CD4-positive, alpha-beta T cell treated with Interleukin-17A for 4 hours (primary cell): ENCODE data around the gene CHMP4A.
"Not testable (repeated sequence)": the region's sequence is repeated elsewhere in the genome, so short reads cannot be mapped to it uniquely, and the experiment has no call there.

ENCODE experiments used
- DNase-seq: peaks from one replicate; pipeline ENCODE4 v3.0.0-alpha.2; 2020; ENCODE audit warnings: mixed read lengths

Gene CHMP4A

GRCh38 chr14:24222987-24223386 is 9.7 kb upstream of the CHMP4A start:
- not testable (repeated sequence) for DNase-seq

DNA sequence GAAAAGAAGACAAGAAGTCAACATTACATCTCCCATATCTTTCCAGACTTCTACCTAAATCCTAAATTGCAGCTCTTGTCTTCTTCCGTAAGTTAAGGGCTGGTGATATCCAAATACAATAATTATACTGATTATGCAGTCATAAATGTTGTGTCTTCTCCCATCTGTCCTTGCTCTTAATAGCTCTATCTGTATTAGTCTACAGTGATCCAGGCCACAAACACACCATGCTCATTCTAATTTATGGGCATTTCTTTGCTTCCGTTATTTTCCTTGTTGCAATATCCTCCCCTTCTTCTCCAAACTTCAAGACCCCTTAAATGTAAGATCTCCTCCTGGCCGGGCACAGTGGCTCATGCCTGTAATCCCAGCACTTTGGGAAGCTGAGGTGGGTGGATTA is 6.2 kb upstream of the CHMP4A start:
- DNase-seq = no peak

GRCh38 chr14:24219080-24219479 is 5.8 kb upstream of the CHMP4A start:
- DNase-seq = no peak

DNA sequence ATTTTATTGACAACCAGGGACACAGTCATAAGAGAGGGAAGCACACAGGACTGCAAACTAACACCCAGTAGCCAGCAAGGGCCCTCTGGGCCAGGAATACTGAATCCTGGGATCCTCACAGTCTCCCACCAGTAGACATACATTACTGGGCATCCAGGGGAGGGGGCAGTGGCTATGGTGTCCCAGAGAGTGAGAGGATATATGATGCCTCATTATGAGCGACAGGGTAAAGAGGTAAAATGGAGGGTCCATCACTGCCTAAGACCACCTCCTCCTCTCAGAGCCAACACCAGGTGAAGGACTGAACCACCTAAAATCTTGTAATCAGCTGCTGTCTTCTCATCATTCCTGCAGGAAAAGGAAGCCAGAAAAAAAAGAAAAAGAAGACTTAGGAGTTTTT is 3.6 kb upstream of the CHMP4A start:
- not testable (repeated sequence) for DNase-seq

DNA sequence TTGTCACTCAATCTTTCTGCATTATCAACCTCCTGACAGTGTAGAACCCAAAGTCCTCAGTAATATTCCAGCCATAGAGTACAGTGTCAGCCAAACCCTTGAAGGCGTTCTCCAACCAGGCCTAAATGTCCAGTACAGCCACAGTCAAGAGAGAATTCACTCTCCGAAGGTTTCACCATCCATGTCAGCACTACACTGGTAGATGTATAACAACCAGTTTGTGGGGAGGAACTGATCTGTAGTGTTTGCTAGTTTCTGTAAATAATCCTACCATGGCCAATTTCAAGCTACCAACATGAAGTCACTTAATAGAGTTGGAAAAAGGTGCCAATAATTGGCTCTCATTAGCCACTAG is 3.0 kb upstream of the CHMP4A start:
- no peak for DNase-seq

- DNase-seq = peak; percentile 89
Measured at GRCh38 chr14:24215495-24216344, 2.4 kb upstream of the CHMP4A start, which contains the start of gene MDP1. TSS of gene MDP1 (minus strand) at chr14:24216066. CDS start at chr14:24215955, 111 bp downstream.

DNA sequence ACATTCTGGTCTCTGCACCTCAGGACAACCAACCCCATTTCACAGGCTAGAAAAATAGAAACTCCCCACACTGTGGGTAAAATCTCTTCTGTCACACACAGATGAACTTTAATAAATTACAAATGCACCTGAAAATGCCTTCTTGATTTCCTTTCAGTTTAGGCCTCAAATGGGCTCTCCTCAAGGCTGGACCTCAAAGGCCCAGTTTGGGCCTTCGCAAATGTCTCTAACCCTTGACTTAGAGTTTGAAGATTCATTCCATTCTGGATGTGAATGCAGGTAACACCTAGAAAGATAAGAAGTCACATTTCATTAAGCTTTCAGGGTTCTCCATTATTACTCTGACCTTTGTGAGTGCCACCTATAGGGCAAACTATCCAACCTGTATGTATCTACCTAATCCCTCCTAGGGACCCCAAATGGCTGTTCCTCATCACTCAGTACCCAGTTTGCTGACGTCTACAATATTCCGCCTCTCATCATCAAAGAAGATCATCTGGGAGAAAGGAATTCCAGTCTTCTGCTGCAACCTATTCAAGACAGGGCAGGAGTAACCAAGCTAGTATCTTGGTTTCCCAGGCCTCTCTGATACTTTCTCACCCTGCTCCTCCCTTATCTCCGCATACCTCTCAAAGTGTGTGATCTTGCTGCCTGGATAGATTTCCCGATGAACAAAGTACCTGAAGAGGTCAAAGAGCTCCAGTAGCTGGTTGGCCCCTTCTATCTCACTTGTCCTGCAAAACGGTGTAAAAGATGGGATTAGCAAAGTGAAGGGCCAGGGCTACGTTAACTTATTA is 776 bp upstream of the CHMP4A start:
- DNase-seq = no peak

DNA sequence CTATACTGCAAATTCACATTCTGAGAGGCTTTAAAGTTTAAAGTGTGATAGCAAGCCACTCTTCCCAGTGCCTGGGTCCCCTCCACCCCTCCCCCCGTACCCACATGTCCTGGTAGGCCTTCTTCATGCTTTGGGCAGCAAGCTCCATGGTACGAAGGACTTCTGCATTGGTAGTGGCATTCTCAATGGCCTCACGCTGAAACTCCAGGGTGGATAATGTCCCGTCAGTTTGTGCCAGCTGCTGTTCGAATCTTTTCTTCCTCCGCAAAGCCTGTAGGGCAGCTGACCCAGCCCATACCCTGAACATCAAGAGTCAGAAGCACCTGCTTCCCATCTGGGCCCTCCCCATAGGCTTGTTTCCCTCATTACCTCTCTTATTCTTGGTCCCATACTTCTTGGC is 2.0 kb downstream of the CHMP4A start:
- no peak for DNase-seq

DNA sequence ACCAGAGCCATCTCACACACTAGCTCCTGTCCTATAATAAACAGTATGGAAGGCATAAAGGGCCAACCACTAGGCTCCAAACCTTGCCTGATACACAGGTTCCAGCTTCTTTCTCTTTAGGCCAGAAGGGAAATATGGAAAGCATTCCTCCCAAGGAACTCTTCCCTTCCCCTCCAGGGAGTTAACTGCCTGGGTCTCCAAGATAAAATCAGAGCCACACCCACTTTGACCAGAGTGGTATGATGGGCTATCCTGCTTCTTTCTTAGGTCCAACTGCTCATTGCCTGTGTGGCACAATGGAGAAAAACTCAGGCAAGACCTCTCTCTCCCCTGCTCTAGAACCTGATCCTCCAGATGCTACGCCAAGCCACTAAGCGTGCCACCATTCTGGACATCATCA is 5.7 kb downstream of the CHMP4A start:
- DNase-seq = no peak

DNA sequence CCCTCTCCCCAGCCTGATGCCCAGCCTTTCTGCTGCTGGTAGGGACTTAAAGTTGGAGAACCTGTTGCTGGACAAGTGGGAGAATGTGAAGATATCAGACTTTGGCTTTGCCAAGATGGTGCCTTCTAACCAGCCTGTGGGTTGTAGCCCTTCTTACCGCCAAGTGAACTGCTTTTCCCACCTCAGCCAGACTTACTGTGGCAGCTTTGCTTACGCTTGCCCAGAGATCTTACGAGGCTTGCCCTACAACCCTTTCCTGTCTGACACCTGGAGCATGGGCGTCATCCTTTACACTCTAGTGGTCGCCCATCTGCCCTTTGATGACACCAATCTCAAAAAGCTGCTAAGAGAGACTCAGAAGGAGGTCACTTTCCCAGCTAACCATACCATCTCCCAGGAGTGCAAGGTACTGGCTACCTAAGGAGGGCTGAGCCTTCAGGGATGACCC is 6.2 kb downstream of the CHMP4A start:
- no peak for DNase-seq

DNA sequence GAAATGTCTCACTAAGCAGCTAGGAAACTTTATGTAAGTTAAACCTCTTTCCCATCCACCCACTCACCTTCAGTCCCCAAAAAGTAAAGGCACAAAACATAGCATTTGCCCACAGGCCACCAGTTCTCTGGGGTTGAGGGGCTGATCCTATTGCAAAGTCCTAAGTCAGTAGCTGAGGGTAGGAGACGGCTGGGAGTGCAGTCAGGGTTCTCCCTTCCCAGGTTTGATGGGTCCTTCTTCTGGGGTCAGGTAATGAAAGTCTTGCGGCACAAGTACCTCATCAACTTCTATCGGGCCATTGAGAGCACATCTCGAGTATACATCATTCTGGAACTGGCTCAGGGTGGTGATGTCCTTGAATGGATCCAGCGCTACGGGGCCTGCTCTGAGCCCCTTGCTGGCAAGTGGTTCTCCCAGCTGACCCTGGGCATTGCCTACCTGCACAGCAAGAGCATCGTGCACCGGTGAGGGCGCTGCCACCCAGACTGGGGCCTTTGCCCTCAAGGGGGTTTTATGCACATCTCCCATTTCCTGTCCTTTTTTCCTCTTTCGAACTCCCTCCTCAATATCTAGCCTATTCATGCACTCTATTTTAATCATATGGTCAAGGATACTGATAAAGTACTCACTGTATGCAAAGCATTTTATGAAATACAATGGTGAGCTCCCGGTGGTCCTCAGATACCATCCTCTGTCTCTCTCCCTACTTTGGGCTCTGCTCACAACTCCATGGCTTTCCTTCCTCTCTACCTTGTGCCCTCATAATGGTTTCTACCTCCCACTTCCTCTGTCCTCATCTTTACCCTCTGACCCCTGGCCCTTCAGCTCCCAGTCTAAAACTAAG is 6.8 kb downstream of the CHMP4A start:
- no peak for DNase-seq

- DNase-seq = no peak
Measured at GRCh38 chr14:24204163-24205146, 8.8 kb downstream of the CHMP4A start.

GRCh38 chr14:24203249-24203886 is 9.9 kb downstream of the CHMP4A start:
- DNase-seq = not testable (repeated sequence)

DNA sequence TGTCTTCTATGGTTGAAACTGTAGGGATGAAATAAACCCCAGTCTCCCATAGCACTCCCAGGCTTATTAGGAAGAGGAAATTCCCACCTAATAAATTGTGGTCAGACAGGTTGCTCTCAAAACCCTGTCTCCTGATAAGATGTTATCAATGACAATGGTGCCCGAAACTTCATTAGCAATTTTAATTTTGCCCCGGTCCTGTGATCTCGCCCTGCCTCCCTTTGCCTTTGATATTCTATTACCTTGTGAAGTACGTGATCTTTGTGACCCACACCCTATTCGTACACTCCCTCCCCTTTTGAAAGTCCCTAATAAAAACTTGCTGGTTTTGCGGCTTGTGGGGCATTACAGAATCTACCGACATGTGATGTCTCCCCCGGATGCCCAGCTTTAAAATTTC is 10.8 kb downstream of the CHMP4A start:
- DNase-seq = not testable (repeated sequence)

GRCh38 chr14:24198814-24199524 is 14.3 kb downstream of the CHMP4A start:
- no peak for DNase-seq

- DNase-seq = no peak
Measured at GRCh38 chr14:24197056-24197450, 16.2 kb downstream of the CHMP4A start.

DNA sequence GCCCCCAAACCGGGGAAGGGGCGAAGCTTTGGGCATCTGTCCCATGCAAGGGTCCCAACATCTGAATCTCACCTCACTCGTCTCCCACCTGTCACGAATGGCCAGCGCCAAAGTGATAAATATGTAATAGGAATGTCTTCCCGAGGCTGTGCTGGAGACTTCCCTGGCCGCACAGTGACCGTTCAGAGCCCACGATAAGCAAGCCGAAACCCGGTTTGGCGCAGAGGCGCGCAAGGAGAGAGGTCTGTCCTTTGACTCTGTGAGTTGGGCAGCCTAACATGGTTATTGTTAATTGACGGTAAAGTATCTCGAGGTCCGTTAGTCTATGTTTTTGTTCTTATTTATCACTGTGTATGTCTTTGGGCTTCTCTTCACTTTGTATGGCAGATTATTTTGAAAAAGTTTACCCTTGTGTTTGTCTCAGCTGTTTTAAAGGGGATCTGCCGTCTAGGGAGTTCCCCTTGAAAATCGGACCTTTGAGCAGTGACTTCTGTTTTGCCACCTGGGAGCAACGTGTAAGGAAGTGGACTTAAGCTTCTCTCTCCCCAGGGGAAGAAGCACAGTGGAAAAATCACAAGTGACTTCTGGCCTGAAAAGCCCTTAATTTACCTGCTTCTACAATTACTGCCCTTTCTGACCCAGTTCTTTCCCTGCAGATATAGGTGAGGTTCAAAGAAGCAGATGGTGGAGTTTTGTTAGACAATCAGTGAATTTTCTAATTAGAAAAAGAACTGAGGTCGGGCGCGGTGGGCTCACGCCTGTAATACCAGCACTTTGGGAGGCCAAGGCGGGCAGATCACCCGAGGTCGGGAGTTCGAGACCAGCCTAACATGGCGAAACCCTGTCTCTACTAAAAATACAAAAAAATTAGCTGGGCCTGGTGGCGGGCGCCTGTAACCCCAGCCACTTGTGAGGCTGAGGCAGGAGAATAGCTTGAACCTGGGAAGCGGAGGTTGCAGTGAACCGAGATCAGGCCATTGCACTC is 16.9 kb downstream of the CHMP4A start:
- no peak for DNase-seq

DNA sequence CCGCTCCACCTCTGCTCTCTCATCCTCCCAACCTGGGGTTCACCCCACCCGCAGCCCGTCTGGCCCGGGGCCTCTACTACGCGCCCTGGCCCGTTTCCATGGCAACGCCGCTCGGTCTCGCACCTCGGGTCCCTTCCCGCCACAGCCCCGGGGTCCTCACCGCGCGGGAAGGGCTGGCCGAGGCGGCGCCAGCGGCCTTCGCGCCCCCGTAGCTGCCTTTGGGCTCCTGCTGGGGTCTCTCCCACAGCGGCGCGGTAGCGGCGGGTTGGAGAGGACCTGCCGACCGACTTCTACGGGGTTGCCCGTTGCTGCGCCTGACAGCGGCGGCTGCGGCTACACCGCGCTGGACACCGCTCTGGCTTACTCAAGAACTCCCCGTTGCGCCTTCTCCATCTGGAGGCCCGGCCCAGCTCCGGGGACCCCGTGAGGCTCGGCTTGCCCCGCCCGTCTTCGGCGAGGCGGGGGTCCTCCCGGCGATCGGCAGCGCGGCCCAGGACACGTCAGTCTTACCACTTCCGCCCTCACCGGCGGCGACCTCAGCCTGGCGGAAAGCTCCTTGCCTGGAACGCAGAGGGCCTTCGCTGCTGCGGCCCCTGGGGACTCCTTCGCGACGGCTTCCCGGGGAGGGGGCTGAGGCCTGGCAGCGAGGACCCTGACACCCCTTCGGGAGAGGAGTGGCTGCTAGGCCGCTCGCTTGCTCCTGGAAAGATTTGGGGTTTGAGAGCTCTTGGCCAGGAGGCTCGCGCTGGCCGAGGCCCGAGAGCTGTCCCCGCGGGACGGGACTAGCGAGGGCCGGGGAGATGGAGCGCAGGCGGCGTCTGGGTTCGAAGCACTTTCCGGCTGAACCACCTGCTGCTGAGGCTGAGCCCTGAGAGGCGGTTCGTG is 17.9 kb downstream of the CHMP4A start, which contains the start of gene TM9SF1:
Gene TM9SF1, minus strand, starts transcription at position 256 of the 885 bp plus-strand sequence. CDS start 422 bp downstream, outside the sequence.
- DNase-seq = peak; percentile 89
